Measurements from ENCODE around the gene KRT14. TPM values are rescaled to one million over a fixed set of nuclear protein-coding genes. Genes with fewer than 3 reads are reported as not detected.
"Not testable (repeated sequence)": the region's sequence is repeated elsewhere in the genome, so short reads cannot be mapped to it uniquely, and the experiment has no call there.

KRT14 gene
- total and polyA plus RNA-seq, 10 donors, result 0.06 to 0.79 (median 0.17) TPM; not detected in 6

GRCh38 chr17:41580244-41580575, 6.5 kb downstream of the KRT14 start:
- Histone ChIP-seq H3K4me1 (peaks cover 0 to 9% (median 2%) of the 10 kb centered on the region in 6 donors), H3K4me3 (no peak overlapping the region), H3K36me3 (no peaks in the 10 kb centered on the region), H3K27ac (no peak overlapping the region), H3K27me3 (replicated peaks in 1 of 7) (peaks cover 0 to 73% (median 6%) of the 10 kb centered on the region in 7 donors), H3K9me3 (no peaks in the 10 kb centered on the region)
- WGBS, 5 donors, result 71 to 81% (median 77%) methylated on average over 2 of the region's 2 CpGs
- TF ChIP-seq, protein P1, sequence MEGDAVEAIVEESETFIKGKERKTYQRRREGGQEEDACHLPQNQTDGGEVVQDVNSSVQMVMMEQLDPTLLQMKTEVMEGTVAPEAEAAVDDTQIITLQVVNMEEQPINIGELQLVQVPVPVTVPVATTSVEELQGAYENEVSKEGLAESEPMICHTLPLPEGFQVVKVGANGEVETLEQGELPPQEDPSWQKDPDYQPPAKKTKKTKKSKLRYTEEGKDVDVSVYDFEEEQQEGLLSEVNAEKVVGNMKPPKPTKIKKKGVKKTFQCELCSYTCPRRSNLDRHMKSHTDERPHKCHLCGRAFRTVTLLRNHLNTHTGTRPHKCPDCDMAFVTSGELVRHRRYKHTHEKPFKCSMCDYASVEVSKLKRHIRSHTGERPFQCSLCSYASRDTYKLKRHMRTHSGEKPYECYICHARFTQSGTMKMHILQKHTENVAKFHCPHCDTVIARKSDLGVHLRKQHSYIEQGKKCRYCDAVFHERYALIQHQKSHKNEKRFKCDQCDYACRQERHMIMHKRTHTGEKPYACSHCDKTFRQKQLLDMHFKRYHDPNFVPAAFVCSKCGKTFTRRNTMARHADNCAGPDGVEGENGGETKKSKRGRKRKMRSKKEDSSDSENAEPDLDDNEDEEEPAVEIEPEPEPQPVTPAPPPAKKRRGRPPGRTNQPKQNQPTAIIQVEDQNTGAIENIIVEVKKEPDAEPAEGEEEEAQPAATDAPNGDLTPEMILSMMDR (IDR thresholded peaks at IDR 0.05 in 8 of 11, conservative IDR thresholded peaks at IDR 0.05 in 3 of 11), result no peak
- no peak for TF ChIP-seq POLR2AphosphoS5 (IDR thresholded peaks at IDR 0.05)
- TF ChIP-seq POLR2A (IDR thresholded peaks at IDR 0.05), result no peak
- DNase-seq, result no peak
- intact Hi-C loops (cut with DNase I; ENCODE audit: low total_unique reads), result no loop called here

DNA sequence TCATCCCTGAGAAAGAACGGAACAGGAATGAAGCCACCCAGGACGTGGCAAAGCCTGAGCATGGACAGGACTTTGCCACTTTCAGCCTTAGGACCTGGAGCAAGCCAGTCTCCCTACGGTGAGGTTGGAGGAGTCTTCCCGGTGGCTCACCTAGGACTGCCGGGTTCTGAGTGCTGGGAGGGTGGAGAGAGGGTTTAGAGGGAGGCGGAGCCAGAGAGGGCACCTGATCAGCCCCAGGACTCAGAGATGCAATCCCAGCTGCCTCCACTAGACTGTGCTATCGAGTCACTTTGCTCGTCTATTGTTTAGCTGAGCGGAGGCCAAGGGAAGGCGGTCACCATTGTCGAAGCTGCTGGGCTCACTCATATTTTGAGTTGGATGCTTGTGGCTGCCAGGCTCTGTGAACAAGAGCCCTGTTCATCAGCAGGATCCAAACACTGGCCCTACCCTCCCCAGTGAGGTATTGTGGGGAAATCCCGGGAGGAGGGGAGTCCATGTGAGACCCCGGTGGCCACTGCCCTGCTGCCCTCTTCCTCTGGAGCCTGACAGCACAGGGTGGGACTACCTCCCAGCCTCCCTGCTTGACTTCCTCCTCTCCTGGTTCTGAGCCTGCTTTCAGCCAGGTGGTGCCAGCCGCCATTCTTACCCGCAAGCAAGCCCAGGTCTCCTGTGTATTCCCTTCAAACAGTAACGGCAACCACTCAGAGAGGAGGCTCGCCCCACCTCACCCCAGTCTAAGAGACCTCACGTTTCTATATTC, 7.0 kb downstream of the KRT14 start:
- intact Hi-C loops (cut with DNase I; ENCODE audit: low total_unique reads), result no loop called here
- H3K9me3 ChIP-seq, result no peaks in the 10 kb centered on the region
- DNase-seq, result peak; percentile 80
- TF ChIP-seq POLR2AphosphoS5 (IDR thresholded peaks at IDR 0.05), result no peak
- TF ChIP-seq, protein P1 (IDR thresholded peaks at IDR 0.05 in 8 of 11, conservative IDR thresholded peaks at IDR 0.05 in 3 of 11), result peak; percentile 45 to 89 (median 75)
- peaks cover 0 to 71% (median 6%) of the 10 kb centered on the region in 7 donors for H3K27me3 ChIP-seq (replicated peaks in 1 of 7)
- no peak overlapping the region for H3K4me3 ChIP-seq
- H3K4me1 ChIP-seq, result peaks cover 0 to 9% (median 2%) of the 10 kb centered on the region in 6 donors
- H3K36me3 ChIP-seq, result no peaks in the 10 kb centered on the region
- H3K27ac ChIP-seq, result no peak overlapping the region
- 44 to 50% (median 45%) methylated on average over 17 to 18 of the region's 18 CpGs for WGBS, 5 donors

DNA sequence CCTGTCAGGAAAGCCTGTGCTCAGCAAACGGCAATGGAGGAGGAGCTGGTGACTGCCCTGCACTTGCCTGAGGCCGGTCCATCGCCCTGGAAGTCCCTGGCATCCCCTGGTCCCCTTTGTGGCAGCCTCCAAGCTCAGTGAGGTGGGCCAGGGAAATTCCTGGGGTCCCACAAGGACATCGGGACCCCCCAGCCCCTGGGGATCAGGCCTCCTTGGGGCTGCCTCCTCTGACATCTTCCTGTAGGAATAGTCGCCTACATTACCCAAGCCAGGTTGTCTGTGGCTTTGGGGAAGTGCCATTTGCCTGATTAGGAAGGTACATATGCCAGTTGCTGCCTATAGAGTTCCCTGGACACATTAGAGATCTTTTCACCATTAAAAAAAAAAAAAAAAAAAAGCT, 7.7 kb downstream of the KRT14 start:
- Histone ChIP-seq H3K9me3 (no peaks in the 10 kb centered on the region), H3K27ac (no peak overlapping the region), H3K36me3 (no peaks in the 10 kb centered on the region), H3K4me1 (peaks cover 0 to 9% (median 2%) of the 10 kb centered on the region in 6 donors), H3K27me3 (replicated peaks in 1 of 7) (peaks cover 0 to 73% (median 6%) of the 10 kb centered on the region in 7 donors), H3K4me3 (no peak overlapping the region)
- TF ChIP-seq POLR2A (IDR thresholded peaks at IDR 0.05), result no peak
- TF ChIP-seq, protein P1 (IDR thresholded peaks at IDR 0.05 in 8 of 11, conservative IDR thresholded peaks at IDR 0.05 in 3 of 11), result no peak
- no peak for TF ChIP-seq POLR2AphosphoS5 (IDR thresholded peaks at IDR 0.05)
- 49 to 85% (median 66%) methylated on average over 5 of the region's 5 CpGs for WGBS, 5 donors
- intact Hi-C loops (cut with DNase I; ENCODE audit: low total_unique reads), result no loop called here
- DNase-seq, result no peak

DNA sequence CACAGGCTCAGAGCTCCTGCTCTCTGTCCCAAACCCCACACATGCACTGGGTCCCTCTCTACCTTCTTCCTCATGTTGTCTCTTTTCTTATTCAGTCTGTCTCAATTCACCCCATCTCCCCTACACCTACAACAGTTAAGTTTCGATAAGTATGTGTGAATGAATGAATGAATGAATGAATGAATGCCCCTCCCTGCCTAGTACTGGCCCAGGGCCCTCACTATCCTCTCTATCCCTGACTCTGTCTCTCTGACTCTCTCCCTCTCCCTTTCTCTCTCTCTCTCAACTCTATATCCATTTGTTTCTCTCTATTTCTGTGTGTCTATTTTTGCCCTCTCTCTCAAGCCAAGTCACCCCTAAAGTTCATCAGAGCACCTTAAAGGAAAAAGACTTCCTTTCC, 8.2 kb downstream of the KRT14 start:
- Histone ChIP-seq H3K27ac (no peak overlapping the region), H3K9me3 (no peaks in the 10 kb centered on the region), H3K4me1 (peaks cover 0 to 9% (median 2%) of the 10 kb centered on the region in 6 donors), H3K4me3 (no peak overlapping the region), H3K36me3 (no peaks in the 10 kb centered on the region), H3K27me3 (replicated peaks in 1 of 7) (peaks cover 0 to 75% (median 6%) of the 10 kb centered on the region in 7 donors)
- no peak for DNase-seq
- intact Hi-C loops (cut with DNase I; ENCODE audit: low total_unique reads), result no loop called here
- WGBS, 5 donors, result 80 to 93% (median 87%) methylated on average over 1 of the region's 1 CpG
- TF ChIP-seq, protein P1 (IDR thresholded peaks at IDR 0.05 in 8 of 11, conservative IDR thresholded peaks at IDR 0.05 in 3 of 11), result no peak
- TF ChIP-seq POLR2AphosphoS5 (IDR thresholded peaks at IDR 0.05) (no peak), POLR2A (IDR thresholded peaks at IDR 0.05) (no peak)

GRCh38 chr17:41576740-41577139, 10.0 kb downstream of the KRT14 start:
- H3K4me1 ChIP-seq; H3K36me3 ChIP-seq; intact Hi-C loops (cut with DNase I; ENCODE audit: low total_unique reads); H3K4me3 ChIP-seq; H3K9me3 ChIP-seq; DNase-seq; H3K27ac ChIP-seq: not testable (repeated sequence)
- WGBS, 5 donors, result 73 to 92% (median 85%) methylated on average over 4 of the region's 4 CpGs
- peaks cover 0 to 84% (median 6%) of the 10 kb centered on the region in 7 donors for H3K27me3 ChIP-seq (replicated peaks in 1 of 7)

Data from spleen (tissue), 11 donors.